ENCODE measurements around the gene UBTF. TPM values are rescaled to one million over a fixed set of nuclear protein-coding genes. Genes with fewer than 3 reads are reported as not detected.

Gene UBTF
- total RNA-seq, 1 donor from 2014 or later: 97.6 TPM

- H3K4me3 Mint-ChIP-seq (ENCODE audit: unreplicated experiment): peak overlapping the region; percentile 94
- no peak for TF ChIP-seq CTCF (IDR thresholded peaks at IDR 0.05; ENCODE audit: partially characterized antibody, unreplicated experiment)
- peaks cover 21% of the 10 kb centered on the region for H3K9me3 Mint-ChIP-seq (ENCODE audit: unreplicated experiment)
- H3K36me3 Mint-ChIP-seq (ENCODE audit: unreplicated experiment): no peaks in the 10 kb centered on the region
- peaks cover 18% of the 10 kb centered on the region for H3K27me3 Mint-ChIP-seq (ENCODE audit: unreplicated experiment)
- H3K4me1 Mint-ChIP-seq (ENCODE audit: low read depth, unreplicated experiment): peaks cover 20% of the 10 kb centered on the region
- H3K27ac Mint-ChIP-seq (ENCODE audit: unreplicated experiment): peak overlapping the region; percentile 96
- peak; percentile 35 for DNase-seq
Observed at GRCh38 chr17:44220213-44221083, 973 bp upstream of the UBTF start.

GRCh38 chr17:44219108-44219615 is 313 bp downstream of the UBTF start:
- H3K36me3 Mint-ChIP-seq (ENCODE audit: unreplicated experiment): no peaks in the 10 kb centered on the region
- H3K9me3 Mint-ChIP-seq (ENCODE audit: unreplicated experiment): peaks cover 21% of the 10 kb centered on the region
- no peak overlapping the region for H3K27ac Mint-ChIP-seq (ENCODE audit: unreplicated experiment)
- peaks cover 19% of the 10 kb centered on the region for H3K27me3 Mint-ChIP-seq (ENCODE audit: unreplicated experiment)
- H3K4me1 Mint-ChIP-seq (ENCODE audit: low read depth, unreplicated experiment): peaks cover 20% of the 10 kb centered on the region
- H3K4me3 Mint-ChIP-seq (ENCODE audit: unreplicated experiment): no peak overlapping the region
- TF ChIP-seq CTCF (IDR thresholded peaks at IDR 0.05; ENCODE audit: partially characterized antibody, unreplicated experiment): peak; percentile 53
- DNase-seq: peak; percentile 77

GRCh38 chr17:44218344-44219107 is 949 bp downstream of the UBTF start:
- peaks cover 21% of the 10 kb centered on the region for H3K9me3 Mint-ChIP-seq (ENCODE audit: unreplicated experiment)
- peak overlapping the region; percentile 43 for H3K27ac Mint-ChIP-seq (ENCODE audit: unreplicated experiment)
- TF ChIP-seq CTCF (IDR thresholded peaks at IDR 0.05; ENCODE audit: partially characterized antibody, unreplicated experiment): peak; percentile 59
- peaks cover 24% of the 10 kb centered on the region for H3K27me3 Mint-ChIP-seq (ENCODE audit: unreplicated experiment)
- peak; percentile 79 for DNase-seq
- H3K4me3 Mint-ChIP-seq (ENCODE audit: unreplicated experiment): peak overlapping the region; percentile 76
- no peaks in the 10 kb centered on the region for H3K36me3 Mint-ChIP-seq (ENCODE audit: unreplicated experiment)
- peaks cover 17% of the 10 kb centered on the region for H3K4me1 Mint-ChIP-seq (ENCODE audit: low read depth, unreplicated experiment)

- Mint-ChIP-seq H3K27me3 (ENCODE audit: unreplicated experiment) (peaks cover 26% of the 10 kb centered on the region), H3K4me1 (ENCODE audit: low read depth, unreplicated experiment) (peaks cover 19% of the 10 kb centered on the region), H3K36me3 (ENCODE audit: unreplicated experiment) (no peaks in the 10 kb centered on the region), H3K9me3 (ENCODE audit: unreplicated experiment) (peaks cover 21% of the 10 kb centered on the region), H3K27ac (ENCODE audit: unreplicated experiment) (peak overlapping the region; percentile 43), H3K4me3 (ENCODE audit: unreplicated experiment) (peak overlapping the region; percentile 76)
- no peak for TF ChIP-seq CTCF (IDR thresholded peaks at IDR 0.05; ENCODE audit: partially characterized antibody, unreplicated experiment)
- no peak for DNase-seq
Observed at GRCh38 chr17:44217738-44218343, 1.6 kb downstream of the UBTF start.
